Brain pericyte (primary cell): Measurements from ENCODE around the gene SIN3A.
"Not testable (repeated sequence)": the region's sequence is repeated elsewhere in the genome, so short reads cannot be mapped to it uniquely, and the experiment has no call there.

Source experiments
- DNase-seq: peaks from one replicate; pipeline ENCODE4 v3.0.0-alpha.2; 2012; ENCODE audit warnings: low read depth, low spot score

SIN3A gene

GRCh38 chr15:75335705-75336355 lies 115.7 kb downstream of the SIN3A start, which contains the start of gene COMMD4:
Gene COMMD4, plus strand, starts transcription at chr15:75336063. Its CDS starts 27 bp downstream, at chr15:75336090.
- peak; percentile 67 for DNase-seq

GRCh38 chr15:75335313-75335704 lies 116.2 kb downstream of the SIN3A start:
- DNase-seq: no peak

GRCh38 chr15:75333654-75334419 lies 117.7 kb downstream of the SIN3A start:
- DNase-seq: not testable (repeated sequence)

- not testable (repeated sequence) for DNase-seq
Measured at GRCh38 chr15:75332093-75332492, 119.4 kb downstream of the SIN3A start.

- DNase-seq: no peak
Measured at GRCh38 chr15:75329571-75329970, 121.9 kb downstream of the SIN3A start.

- DNase-seq: no peak
Measured at GRCh38 chr15:75328493-75329314, 122.8 kb downstream of the SIN3A start.

GRCh38 chr15:75327491-75327890 lies 124.0 kb downstream of the SIN3A start:
- DNase-seq: no peak

GRCh38 chr15:75327005-75327404 lies 124.5 kb downstream of the SIN3A start:
- DNase-seq: no peak

GRCh38 chr15:75325922-75326321 lies 125.6 kb downstream of the SIN3A start:
- no peak for DNase-seq

- DNase-seq: no peak
Measured at GRCh38 chr15:75321711-75322110, 129.8 kb downstream of the SIN3A start.
